Stimulated activated CD4-positive, alpha-beta T cell treated with anti-CD3 and anti-CD28 coated beads, TNF-alpha, amount 100 ng/mL, for 1 hour (primary cell): ENCODE results near the gene SPATC1L.
A peak's percentile ranks its signal among the peaks of the same experiment; 100 is the strongest.
"Not testable (repeated sequence)": the region's sequence is repeated elsewhere in the genome, so short reads cannot be mapped to it uniquely, and the experiment has no call there.

ENCODE experiments used
- DNase-seq, 3 donors: peaks; one replicate each; pipeline ENCODE4 v3.0.0-alpha.2; 2020; ENCODE audit warnings: low read depth in 3 of 3, low spot score in 1 of 3

SPATC1L gene

GRCh38 chr21:46183910-46184624 lies at the start of gene SPATC1L:
Gene SPATC1L (minus strand): TSS chr21:46184459. CDS start chr21:46182816, 1,643 bp downstream.
- peak in 1 of 3 donors; percentile 24 for DNase-seq

DNA sequence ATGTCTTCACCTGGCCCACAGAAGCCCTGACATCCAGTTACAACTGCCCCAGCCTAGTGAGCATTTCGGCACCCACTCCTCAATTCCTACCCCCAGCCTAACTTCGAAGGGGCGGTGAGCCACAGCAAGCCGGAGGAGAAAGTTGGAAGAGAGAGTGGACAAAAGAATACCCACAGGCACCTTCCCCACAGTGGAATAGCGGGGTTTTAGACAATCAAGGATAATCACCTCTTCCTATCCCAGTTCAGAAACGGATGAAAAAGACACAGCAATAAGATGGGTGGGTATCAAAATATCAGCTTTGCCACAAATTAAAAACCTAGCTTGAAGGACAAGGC lies 45.6 kb upstream of the SPATC1L start:
- no peak for DNase-seq

DNA sequence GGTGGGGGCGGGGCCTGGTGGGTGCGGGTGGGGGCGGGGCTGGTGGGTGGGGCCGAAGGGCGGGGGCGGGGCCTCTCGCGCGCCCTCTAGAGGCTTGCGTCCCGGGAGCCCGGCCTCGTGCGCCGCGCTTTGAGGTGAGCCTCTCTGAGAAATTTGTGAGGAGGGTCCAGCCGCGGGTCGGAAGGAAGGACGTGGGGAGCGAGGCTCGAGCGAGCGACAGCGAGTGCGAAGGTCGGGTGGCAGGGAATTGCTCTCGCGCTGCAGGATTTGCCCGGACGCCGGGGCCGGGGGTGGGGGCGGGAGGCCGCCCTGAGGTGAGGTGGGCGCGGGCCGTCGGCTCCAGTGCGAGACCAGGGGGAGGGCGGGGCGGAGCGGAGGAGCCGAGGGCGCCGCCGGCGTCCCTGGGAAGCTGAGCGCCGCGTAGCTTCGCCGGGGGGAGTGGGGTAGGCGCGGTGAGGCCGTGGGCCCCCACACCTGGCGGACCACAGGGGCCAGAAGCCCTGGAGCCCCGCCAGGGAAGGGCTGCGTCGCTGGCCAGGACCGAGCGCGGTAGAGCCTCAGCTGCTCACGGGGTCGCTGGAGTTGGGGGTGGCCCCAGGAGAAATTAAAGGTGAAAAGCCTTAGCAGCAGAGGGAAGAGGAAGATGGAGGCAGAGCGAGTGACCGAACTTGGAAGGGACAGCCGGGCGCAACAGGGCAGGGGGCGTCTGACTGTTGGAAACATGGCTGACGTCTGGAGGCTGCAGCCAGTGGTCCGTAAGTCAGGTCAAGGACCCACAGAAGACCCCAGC lies 45.1 kb upstream of the SPATC1L start:
- DNase-seq = no peak

DNA sequence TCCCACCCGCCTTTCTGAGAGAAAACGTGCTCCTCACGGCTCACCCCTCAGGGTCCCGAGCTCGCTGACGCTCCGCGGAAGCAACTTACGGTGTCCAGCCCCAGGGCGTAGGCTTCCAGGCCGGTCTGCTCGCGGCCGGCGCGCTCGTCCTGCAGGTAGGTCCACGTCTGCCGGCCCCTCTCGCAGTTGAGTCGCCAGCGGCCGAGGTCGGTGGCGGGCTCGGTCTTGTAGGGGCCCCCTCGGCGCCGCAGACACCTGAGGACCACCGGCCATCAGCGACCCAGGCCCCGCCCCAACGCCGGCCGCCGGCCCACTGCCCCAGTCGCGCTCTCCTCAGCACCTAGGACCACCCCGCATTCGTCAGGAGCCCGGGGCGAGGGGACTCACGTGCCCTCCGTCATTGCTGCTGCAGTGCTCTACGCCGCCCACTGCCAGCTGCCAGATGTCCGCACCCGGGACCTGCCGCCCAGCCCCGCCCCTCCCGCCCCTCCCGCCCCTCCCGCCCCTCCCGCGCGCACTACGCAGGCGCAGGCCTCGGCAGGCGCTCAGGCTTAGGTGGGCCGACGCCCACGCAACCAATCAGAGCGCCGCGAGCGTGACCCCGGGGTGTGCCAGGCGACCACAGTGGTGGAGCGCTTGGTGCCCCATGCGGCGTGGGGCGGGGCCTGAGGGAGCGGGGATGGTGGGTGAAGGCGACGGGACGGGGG lies 44.2 kb upstream of the SPATC1L start, which contains the start of gene LSS:
LSS (minus strand) TSS at position 430 of the 707 bp plus-strand sequence; CDS start at position 401, 29 bp downstream.
- peak; percentile 90 to 99 (median 96) for DNase-seq

- no peak for DNase-seq
Observed at GRCh38 chr21:46227811-46228344, 43.6 kb upstream of the SPATC1L start.

GRCh38 chr21:46226920-46227599 lies 42.8 kb upstream of the SPATC1L start:
- no peak for DNase-seq

GRCh38 chr21:46226146-46226545 lies 41.9 kb upstream of the SPATC1L start:
- no peak for DNase-seq

GRCh38 chr21:46223661-46224060 lies 39.4 kb upstream of the SPATC1L start:
- not testable (repeated sequence) for DNase-seq

DNA sequence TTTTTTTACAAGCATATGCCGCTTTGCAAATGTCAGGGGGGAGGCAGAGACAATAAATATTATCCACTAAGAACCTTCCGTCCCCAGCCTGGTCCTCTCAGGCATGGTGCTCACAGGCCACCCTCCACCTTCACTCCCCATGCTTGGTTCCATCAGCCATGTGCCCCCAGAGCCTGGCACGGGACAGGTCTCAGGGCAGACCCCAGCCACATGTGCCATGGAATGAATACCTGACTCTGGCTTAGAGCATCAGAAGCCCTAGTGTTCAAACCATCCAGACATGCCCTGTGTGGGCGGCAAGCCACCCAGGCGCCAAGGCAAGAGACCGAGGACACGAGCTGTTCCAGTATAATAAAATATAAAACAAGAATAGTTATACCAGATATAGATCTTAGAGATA lies 39.0 kb upstream of the SPATC1L start:
- DNase-seq = no peak

GRCh38 chr21:46222436-46223116 lies 38.3 kb upstream of the SPATC1L start:
- DNase-seq = no peak

DNA sequence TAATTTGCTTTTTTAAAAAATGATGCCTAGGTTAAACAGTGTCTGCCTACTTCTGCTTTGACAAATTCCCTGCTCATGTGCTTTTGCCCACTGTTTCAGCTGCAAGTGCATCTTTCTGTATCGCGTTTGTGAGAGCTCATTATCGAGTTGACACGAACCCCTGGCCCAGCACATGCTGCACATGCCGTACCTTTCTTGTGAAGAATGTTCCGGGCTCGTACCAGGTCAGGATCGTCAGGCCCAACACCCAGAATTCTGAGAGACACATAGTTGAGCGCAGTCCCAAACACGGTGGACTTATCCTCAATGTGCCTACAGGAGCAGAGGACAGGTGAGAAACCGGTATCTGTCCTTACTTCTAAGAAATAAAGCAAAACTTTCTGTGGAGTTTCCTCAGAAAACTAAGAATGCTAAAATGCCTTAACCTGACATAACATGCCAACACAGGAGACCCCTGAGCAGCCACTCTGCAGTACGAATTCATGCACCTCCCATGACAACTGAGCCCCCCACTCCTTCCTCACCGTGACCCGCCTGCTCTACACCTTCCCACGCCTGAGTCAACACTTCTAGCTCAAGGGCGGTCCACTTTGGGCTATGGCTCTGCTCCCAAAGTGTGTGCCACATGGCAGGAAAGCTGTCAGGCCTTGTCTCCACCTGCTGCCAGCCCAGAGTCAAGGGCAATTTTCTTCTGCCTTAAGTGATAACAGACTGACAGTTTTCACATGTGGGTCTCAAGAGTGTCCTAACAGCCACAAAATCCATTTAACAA lies 37.6 kb upstream of the SPATC1L start:
- no peak for DNase-seq

DNA sequence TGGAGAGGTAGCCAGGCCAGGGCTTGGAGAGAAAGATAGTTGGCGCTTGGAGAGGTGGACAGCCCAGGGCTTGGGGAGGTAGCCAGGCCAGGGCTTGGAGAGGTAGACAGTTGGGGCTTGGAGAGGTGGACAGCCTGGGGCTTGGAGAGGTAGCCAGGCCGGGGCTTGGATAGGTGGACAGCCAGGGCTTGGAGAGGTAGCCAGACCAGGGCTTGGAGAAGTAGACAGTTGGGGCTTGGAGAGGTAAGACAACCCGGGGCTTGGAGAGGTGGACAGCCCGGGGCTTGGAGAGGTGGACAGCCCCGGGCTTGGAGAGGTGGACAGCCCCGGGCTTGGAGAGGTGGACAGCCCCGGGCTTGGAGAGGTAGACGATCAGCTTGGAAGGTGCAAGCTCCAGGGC lies 36.6 kb upstream of the SPATC1L start:
- DNase-seq = no peak

DNA sequence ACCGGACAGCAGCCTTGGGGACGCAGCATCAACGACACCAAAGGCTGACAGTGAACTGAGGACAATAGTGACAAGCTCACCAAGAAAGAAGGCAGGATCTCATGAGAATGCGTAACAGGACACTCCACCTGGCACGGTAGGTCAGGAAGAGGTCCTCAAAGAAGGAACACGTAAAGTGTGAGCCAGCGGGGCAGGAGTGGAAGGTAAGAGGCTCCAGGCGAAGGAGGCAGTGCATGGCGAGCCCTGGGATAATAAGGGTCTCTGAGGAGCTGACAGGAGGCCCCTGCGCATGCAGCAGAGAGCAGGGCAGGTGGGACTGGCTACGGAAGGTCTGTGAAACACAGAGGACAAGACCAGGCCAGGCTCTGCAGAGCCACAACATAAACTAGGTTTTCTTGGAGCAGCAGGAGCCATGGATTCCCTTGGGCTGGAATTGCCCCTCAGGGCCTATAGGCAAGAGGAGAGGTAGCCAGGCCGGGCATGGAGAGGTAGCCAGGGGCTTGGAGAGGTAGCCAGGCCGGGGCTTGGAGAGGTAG lies 36.1 kb upstream of the SPATC1L start:
- no peak for DNase-seq

DNA sequence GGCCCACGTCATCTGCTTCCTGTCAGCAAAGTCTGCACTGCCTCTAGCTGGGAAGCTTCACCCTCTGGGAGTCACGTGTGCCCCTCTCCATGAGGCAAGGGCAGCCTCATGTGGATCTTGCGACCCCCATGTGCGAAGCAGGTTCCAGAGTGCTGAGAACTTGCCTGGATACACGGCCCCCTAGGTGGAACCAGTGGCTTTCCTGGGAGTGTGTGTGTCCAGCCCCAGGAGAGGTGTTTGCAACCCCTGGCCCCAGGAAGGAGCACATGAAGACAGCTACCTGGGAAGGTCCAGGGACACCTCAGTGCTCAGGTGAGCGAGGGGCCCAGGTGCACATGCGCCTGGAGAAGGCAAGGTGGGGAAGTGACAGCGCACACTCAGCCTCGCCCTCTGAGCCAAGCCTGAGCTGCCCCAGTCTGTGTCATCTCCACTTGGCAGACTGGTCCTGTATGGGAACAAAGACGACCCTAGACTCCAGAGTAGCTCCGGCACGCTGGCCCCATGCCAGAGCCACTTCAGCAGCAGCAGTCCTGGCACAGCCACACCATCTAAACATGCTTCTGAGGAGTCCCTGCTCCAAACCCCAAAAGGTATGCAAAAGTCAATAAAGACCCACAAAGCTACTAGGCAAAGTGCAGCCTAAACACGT lies 35.5 kb upstream of the SPATC1L start:
- no peak for DNase-seq

DNA sequence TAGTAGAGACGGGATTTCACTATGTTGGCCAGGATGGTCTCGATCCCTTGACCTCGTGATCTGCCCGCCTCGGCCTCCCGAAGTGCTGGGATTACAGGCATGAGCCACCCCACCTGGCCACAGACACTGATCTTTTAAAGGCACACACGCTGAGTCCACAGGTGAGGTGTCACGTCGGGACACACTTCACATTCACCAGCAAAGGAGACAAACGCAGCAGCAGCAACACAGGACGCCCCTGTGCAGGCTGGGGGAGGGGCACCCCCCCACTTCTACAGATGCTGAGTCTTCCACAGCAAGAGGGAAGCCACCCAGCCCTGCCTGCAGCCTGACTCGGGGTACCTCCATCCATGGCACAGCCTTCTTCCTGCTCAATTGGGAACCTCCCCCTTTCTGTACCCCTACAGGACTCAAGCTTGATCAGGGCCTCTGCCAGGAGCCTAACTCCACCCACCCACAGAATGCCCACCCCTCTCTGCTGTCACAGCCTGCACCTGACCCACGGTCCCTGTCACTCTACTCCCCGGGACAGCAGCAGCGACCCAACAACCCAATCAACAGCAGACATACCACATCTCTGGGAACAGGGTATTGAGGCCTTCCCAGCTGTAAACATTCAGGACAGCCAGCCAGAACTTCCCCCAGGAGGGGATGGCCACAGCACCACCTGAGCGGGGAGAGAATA lies 34.8 kb upstream of the SPATC1L start:
- no peak for DNase-seq

DNA sequence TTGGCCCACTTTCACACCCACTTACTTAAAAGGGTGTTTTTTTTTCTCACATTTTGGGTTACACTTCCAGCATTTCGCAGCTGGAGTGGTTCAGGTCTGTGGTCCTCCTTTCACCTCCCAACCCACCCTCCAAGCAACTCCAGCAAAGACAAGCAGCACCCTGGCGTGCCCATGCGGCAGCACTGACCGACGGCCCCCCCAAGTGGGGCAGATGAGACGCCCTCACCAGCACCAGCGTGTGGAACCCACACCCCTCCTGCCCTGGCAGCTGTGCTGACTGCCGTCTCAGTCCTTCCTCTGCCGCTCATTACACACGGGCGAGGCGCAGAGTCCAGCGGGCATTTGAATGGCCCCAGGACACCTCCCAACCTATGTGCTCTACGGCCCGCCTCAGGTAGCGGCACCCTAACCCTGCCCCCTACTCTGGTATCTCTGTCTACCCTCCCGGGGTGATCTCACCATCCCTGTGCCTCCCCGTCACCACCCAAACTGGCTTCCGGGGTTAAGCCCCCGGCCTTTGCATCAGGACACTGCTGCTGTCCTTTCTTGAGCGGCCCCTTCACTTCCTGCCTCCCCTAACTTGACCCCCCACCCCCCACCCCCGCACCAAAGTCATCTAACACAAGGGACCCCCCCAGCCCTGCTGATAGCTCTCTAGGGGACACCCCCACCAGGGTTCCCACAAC lies 33.4 kb upstream of the SPATC1L start:
- DNase-seq = no peak

DNA sequence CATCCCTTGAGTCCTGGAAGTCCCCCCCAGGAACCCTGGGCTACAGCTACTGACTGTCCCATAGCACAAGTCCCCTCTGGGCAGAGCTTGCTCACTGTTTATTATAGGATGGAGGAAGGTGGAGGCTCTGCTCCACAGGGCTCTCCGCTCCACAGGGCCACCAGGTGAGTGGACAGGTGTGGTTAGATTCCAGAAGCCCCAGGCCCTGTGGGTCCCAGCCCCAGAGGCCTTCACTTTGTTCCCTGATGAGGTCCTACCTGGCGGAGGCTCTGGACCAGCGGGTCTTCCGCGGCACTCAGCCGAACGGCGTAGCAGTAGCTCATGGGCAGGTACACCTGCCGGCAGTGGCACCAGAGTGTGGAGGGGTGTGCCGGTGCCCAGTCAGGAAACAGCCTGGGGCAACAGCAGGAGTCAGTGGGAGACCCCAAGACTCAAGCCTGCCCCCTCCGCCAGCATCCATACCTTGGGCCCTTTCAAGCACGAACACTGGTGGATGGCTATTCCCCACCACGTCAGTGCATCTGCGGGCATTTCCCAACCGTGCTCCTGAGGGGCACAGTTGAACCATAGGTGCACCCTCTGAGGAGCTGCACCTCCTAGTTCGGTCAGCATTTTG lies 32.0 kb upstream of the SPATC1L start:
- DNase-seq = no peak
